ENCODE measurements around the gene SHISA7.

Gene SHISA7

GRCh38 chr19:55443045-55443823, at the start of gene SHISA7:
Gene SHISA7, minus strand, starts transcription at chr19:55443300. Its CDS starts 437 bp downstream, at chr19:55442863.
- no peak for DNase-seq

- no peak for DNase-seq
Measured at GRCh38 chr19:55492362-55492944, 49.4 kb upstream of the SHISA7 start.

DNA sequence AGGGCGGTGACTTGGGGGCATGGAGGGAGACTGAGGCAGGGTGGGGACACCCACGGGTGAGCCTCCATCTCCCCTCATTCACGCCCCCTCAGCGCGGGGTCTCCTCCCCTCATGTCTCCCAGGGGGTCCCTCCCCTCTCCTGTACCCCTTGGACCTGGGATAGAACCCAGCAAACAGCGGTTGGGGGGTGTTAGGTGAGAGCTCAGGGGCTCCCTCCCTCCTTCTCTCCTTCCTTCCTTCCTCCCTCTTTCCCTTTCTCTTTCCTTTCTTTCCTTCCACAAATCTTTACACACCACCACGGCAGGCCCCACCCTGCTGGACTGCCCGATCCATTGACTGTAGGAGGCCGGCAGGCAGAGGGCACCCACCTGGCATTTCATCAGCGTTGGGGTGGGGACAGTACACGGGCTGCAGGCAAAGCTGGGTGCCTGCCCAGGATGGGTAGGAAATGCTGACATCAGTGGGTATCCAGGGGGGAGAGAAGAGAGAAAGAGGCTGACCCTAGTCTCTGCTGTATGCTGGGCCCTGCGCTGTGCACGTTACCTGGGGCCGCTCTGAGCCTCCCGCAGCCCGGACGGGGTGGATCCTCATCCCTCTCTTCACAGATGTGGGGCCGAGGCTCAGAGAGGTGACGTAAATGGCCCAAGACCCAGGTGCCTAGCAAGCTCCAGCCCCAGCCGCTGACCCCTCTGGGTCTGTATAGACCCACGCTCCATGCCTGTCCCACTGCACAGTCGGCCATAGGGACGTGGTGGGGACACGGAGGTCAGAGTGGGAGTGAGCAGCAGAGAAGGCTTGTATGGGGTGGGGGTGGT, 48.7 kb upstream of the SHISA7 start:
- DNase-seq = no peak

- DNase-seq = no peak
Measured at GRCh38 chr19:55490478-55491432, 47.7 kb upstream of the SHISA7 start.

GRCh38 chr19:55489711-55490477, 46.8 kb upstream of the SHISA7 start:
- no peak for DNase-seq

- no peak for DNase-seq
Measured at GRCh38 chr19:55488986-55489710, 46.0 kb upstream of the SHISA7 start.

- no peak for DNase-seq
Measured at GRCh38 chr19:55487924-55488687, 45.0 kb upstream of the SHISA7 start, which contains the start of gene SSC5D. Gene SSC5D, plus strand, starts transcription at chr19:55488436. Its CDS starts 154 bp downstream, at chr19:55488590.

DNA sequence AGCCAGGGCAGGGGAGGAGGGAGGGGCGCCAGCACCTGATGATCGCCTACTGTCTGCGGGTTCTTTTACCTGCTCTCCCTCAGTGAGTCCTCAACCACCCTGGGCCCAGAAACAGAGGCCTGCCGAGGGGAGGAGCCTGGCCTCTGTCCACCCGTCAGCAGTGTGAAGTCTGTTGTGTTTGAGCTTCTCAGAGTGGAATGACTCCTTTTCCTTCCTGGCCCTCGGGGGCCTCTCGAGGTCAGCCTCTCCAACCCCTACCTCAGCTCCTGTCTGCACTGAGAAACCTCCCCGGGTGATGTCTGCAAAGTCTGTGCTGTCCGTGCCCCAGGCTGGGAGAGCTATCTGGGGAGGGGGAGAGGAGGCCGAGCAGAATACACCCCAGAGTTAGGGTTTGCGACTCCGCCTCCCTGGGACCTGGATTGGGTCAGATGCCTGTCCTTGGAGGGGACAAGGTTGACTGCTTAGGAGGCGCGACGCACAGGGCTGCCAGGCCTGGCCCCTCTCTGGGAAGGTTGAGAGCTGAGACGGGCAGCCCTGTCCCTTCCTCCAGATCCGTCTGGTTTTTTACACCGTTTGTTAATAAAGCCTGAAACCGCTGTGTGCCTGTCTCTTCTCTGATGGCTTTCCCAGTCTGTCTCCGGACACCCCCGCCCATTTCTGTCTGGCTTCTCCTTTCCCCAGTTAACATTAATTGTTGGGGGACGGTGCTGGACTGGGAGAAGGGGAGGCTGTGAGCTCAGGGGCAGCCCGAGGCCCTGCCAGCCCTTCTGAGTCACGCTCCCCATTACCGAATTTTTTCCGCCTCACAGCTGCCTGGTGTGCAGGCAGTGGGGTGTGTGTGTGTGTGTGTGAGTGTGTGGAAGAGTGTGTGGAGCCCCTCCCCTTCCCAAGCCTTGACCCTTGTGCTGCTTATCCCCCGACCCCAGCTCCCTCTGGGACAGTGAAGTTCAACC, 44.1 kb upstream of the SHISA7 start:
- no peak for DNase-seq

GRCh38 chr19:55486043-55486970, 43.2 kb upstream of the SHISA7 start:
- no peak for DNase-seq

DNA sequence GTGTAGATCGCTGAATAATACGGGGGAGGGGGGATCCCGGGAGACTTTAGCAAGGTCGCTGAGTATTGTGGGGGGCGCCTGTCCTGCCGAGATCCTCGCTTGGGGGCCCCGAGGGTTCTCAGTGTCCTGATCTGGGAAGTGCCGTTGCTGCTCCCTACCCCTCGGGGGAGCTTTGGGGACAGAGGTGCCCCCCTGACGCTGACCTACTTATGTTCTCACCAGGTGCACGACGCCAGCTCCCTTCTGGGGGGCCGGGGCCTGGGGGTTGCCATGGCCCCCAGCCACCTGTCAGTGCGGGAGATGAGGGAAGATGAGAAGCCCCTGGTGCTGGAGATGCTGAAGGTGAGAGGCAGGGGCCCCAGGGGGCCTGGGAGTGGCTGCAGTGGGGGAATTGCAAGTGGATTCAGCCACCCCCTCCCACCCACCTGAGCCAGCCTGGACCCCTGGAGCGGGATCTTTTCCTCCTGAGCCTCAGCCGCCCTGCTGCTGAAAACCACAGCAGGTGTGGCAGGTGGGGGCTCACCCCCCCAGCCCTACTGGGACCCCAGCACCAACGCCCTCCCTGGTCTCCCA, 42.4 kb upstream of the SHISA7 start:
- DNase-seq = no peak

DNA sequence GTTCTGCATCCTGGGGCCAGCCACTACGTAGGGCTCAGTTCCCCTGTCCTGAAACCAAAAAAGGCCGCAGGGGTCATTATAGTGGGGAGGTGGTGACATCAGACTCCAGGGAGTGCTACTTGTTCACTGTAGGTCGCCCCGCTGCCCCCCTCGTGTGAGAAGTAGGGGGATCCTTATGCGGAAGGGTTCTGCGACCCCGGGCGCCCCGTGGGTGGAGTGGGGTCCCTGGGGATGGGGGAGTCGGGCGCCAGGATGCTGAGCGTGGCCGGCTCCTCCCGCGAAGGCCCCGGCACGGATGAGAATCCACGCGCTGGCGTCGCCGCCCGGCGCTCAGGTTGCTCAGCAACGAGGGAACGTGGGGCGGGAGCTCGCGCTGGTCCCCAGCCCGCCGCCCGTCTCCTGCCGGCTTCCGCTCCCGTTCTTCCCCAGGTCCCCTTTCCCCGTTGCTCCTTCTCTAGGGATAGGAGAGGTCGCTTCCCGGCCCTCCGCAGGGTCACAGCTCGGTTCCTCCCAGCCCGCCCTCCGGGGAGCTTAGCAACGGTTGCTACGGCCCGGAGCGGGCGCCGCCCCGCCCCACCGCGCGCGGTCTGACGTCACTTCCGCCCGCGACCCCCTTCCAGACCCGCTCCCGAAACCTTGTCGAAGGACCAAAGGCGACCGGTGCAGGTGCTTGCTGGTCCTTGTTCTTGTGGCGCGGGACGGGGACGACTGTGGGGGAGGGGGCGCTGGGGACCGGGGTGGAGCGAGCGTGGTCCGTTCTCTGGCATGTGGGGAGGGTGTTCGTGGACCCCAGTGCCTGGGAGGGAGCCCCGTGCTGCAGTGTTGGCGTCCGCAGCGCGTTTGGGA, 41.7 kb upstream of the SHISA7 start, which contains the start of gene NAT14:
TSS of gene NAT14 (plus strand) at position 596 of the 846 bp plus-strand sequence. CDS start 521 bp downstream, outside the sequence.
- peak; percentile 50 for DNase-seq

DNA sequence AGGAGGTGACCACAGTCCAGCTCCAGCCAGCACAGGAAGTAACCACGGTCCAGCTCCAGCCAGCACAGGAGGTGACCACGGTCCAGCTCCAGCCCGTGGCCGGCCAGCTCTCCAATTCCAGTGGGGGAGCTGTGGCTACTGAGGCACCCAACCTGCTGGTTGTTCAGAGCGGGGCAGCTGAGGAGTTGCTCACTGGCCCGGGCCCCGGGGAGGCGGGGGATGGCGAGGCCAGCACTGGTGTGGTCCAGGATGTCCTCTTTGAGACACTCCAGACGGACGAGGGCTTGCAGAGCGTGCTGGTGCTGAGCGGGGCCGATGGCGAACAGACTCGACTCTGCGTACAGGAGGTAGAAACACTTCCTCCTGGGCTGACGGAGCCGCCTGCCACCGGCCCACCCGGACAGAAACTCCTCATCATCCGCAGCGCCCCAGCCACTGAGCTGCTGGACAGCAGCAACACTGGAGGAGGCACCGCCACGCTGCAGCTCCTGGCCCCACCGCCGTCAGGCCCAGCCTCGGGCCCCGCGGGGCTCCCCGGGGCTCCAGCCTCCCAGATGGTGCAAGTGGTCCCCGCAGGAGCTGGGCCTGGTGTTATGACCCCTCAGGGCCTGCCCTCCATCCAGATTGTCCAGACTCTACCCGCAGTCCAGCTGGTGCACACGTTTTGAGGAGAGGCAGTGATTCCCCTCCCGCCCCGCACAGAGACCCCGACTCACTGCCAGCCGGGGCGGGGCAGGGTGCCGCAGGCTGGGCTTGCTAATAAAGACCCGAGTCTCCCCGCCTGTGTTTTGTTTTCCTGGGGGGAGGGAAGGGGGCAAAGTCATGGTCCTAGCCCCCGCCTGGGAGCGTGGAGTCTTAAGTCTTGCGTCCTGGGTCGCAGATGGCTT, 40.8 kb upstream of the SHISA7 start:
- no peak for DNase-seq

- no peak for DNase-seq
Measured at GRCh38 chr19:55482967-55483705, 40.0 kb upstream of the SHISA7 start.

Data from NCI-H510A treated with DMSO at 0.1 percent for 48 hours (cell line).